ENCODE measurements around the gene FLOT2.

- TF ChIP-seq CHD2 (IDR thresholded peaks at IDR 0.05; ENCODE audit: low read length, partially characterized antibody) = no peak
- no peak for TF ChIP-seq POLR2A (IDR thresholded peaks at IDR 0.05; ENCODE audit: low read length)
- TF ChIP-seq MAFK (IDR thresholded peaks at IDR 0.05; ENCODE audit: partially characterized antibody) = peak; percentile 50
- TF ChIP-seq CTCF (IDR thresholded peaks at IDR 0.05) = no peak
- no peak for TF ChIP-seq HOXB5 (CRISPR knock-in tag; IDR thresholded peaks at IDR 0.05)
- TF ChIP-seq CEBPB (IDR thresholded peaks at IDR 0.05) = peak; percentile 58; a peak in 3 of 4 replicates
- no peak for TF ChIP-seq CBX2 (IDR thresholded peaks at IDR 0.05; ENCODE audit: borderline replicate concordance, low read depth)
- no peak for TF ChIP-seq SREBF2 (IDR thresholded peaks at IDR 0.05)
- TF ChIP-seq MAX (IDR thresholded peaks at IDR 0.05) = no peak
- TF ChIP-seq BHLHE40 (IDR thresholded peaks at IDR 0.05; ENCODE audit: low read depth, low read length) = no peak
These were observed 39.7 kb upstream of the FLOT2 start for GRCh38 chr17:28937044-28937729.

All from A549 (cell line).